CD14-positive monocyte (primary cell): Measurements from ENCODE around the gene BCOR. TPM values are rescaled to one million over a fixed set of nuclear protein-coding genes. Genes with fewer than 3 reads are reported as not detected.
A peak's percentile ranks its signal among the peaks of the same experiment; 100 is the strongest.

Experiments used
- DNase-seq, 3 donors: peaks; one replicate each; pipeline ENCODE4 v3.0.0-alpha.2; 2011 to 2022
- H2AFZ ChIP-seq: 2 replicates; pipeline ENCODE4 v1.6.0; 2012; ENCODE audit warnings: mild to moderate bottlenecking, low read depth, low read length, inconsistent platforms; ENCODE audit not compliant: insufficient read depth, poor library complexity, severe bottlenecking
- H3K27ac ChIP-seq, 2 donors: 1 replicate in 1 of 2; 2 replicates in 1 of 2; pipeline ENCODE4 v1.5.1; 2012 to 2013; ENCODE audit warnings: low read length in 2 of 2, control low read depth in 1 of 2, inconsistent platforms in 1 of 2, low read depth in 1 of 2, mild to moderate bottlenecking in 1 of 2
- H3K27me3 ChIP-seq, 2 donors: one replicate each; pipeline versions ENCODE4 v1.6.0 to v1.6.1; 2011 to 2013; ENCODE audit warnings: low read length in 2 of 2; ENCODE audit not compliant: control insufficient read depth in 2 of 2, insufficient read depth in 2 of 2
- H3K36me3 ChIP-seq, 2 donors: replicated peaks in 1 of 2; 1 replicate in 1 of 2; 2 replicates in 1 of 2; pipeline versions ENCODE4 v1.5.1 to v1.6.1; 2012 to 2013; ENCODE audit warnings: low read length in 2 of 2, control low read depth in 1 of 2, inconsistent platforms in 1 of 2, mild to moderate bottlenecking in 1 of 2; ENCODE audit not compliant: insufficient read depth in 2 of 2, control insufficient read depth in 1 of 2
- H3K4me1 ChIP-seq, 2 donors: 1 replicate in 1 of 2; 2 replicates in 1 of 2; pipeline versions ENCODE4 v1.5.1 to v1.6.1; 2012 to 2013; ENCODE audit warnings: low read length in 2 of 2, control low read depth in 1 of 2, inconsistent platforms in 1 of 2, mild to moderate bottlenecking in 1 of 2, moderate library complexity in 1 of 2; ENCODE audit not compliant: insufficient read depth in 2 of 2, control insufficient read depth in 1 of 2
- H3K4me2 ChIP-seq: replicated peaks from 2 replicates; pipeline ENCODE3; 2012; ENCODE audit warnings: low read length, moderate library complexity, mild to moderate bottlenecking; ENCODE audit not compliant: poor library complexity, severe bottlenecking; ENCODE audit errors: extremely low read depth
- H3K4me3 ChIP-seq, 3 experiments: fragments of 200-600 bp in 1 of 3; sonication (generic) in 1 of 3; replicated peaks in 1 of 3; 1 replicate in 2 of 3; 2 replicates in 1 of 3; pipeline ENCODE4 v1.5.1; 2011 to 2013; ENCODE audit warnings: low read length in 3 of 3, mild to moderate bottlenecking in 3 of 3, control low read depth in 2 of 3, low read depth in 2 of 3, inconsistent platforms in 1 of 3, moderate library complexity in 1 of 3
- H3K79me2 ChIP-seq: 2 replicates; pipeline ENCODE4 v1.6.0; 2012; ENCODE audit warnings: mild to moderate bottlenecking, control low read depth, inconsistent platforms, low read length, moderate library complexity; ENCODE audit not compliant: insufficient read depth
- H3K9ac ChIP-seq: 2 replicates; pipeline ENCODE4 v1.6.0; 2017; ENCODE audit warnings: low read length, mild to moderate bottlenecking; ENCODE audit not compliant: insufficient read depth, poor library complexity, severe bottlenecking
- H3K9me3 ChIP-seq, 2 donors: replicated peaks in 1 of 2; 1 replicate in 1 of 2; 2 replicates in 1 of 2; pipeline versions ENCODE4 v1.5.1 to v1.6.1; 2012 to 2013; ENCODE audit warnings: low read length in 2 of 2, control low read depth in 1 of 2; ENCODE audit not compliant: control insufficient read depth in 1 of 2, insufficient read depth in 1 of 2
- H4K20me1 ChIP-seq: 2 replicates; pipeline ENCODE4 v1.6.0; 2012; ENCODE audit warnings: mild to moderate bottlenecking, low read length, control low read depth, moderate library complexity; ENCODE audit not compliant: insufficient read depth
- H3K27ac Mint-ChIP-seq, 7 donors: one replicate each; pipeline ENCODE4 v1.8.0; 2020; ENCODE audit warnings: mild to moderate bottlenecking in 7 of 7, mixed read lengths in 7 of 7, moderate library complexity in 6 of 7, inconsistent platforms in 2 of 7
- H3K27me3 Mint-ChIP-seq, 3 donors: one replicate each; pipeline ENCODE4 v1.8.0; 2021 to 2022; ENCODE audit warnings: low read depth in 3 of 3, mild to moderate bottlenecking in 3 of 3, mixed read lengths in 3 of 3, moderate library complexity in 3 of 3, inconsistent platforms in 1 of 3
- H3K36me3 Mint-ChIP-seq, 2 donors: one replicate each; pipeline ENCODE4 v1.8.0; 2020; ENCODE audit warnings: mixed read lengths in 2 of 2, inconsistent platforms in 1 of 2, mild to moderate bottlenecking in 1 of 2
- H3K4me1 Mint-ChIP-seq: one replicate; pipeline ENCODE4 v1.8.0; 2020; ENCODE audit warnings: mild to moderate bottlenecking, mixed read lengths
- H3K4me3 Mint-ChIP-seq, 2 donors: one replicate each; pipeline ENCODE4 v1.8.0; 2020; ENCODE audit warnings: mild to moderate bottlenecking in 2 of 2, mixed read lengths in 2 of 2, moderate library complexity in 1 of 2
- H3K9me3 Mint-ChIP-seq, 7 donors: one replicate each; pipeline ENCODE4 v1.8.0; 2020 to 2022; ENCODE audit warnings: mixed read lengths in 7 of 7, mild to moderate bottlenecking in 6 of 7, moderate library complexity in 6 of 7, inconsistent platforms in 2 of 7
- CTCF ChIP-seq: fragments of 200-600 bp; IDR thresholded peaks from one replicate; pipeline ENCODE4 v1.8.0; 2022; ENCODE audit warnings: antibody characterized with exemption, mild to moderate bottlenecking
- WGBS: methylation state at CpG from one replicate; pipeline ENCODE4 v1.1.5; 2013; ENCODE audit warnings: missing lambda C conversion rate; ENCODE audit not compliant: insufficient coverage; 5-methylcytosine and 5-hydroxymethylcytosine counted together
- intact Hi-C, 2 donors: fragments of 100-400 bp; cut with micrococcal nuclease; formaldehyde crosslinking; loops; one replicate each; pipeline versions ENCODE4 v1.15.0 to v1.15.1; 2023
- polyA plus RNA-seq, 3 donors: library from polyadenylated mRNA; depleted of rRNA in 1 of 3; unstranded in 2 of 3; stranded (reverse) in 1 of 3; fragments of 300-500 nt in 2 of 3; fragments of >200 nt in 1 of 3; fragmentation: Illumina TruSeq in 2 of 3; gene quantifications; 1 replicate in 2 of 3; 2 replicates in 1 of 3; pipeline ENCODE4 v1.2.3, GENCODE V29; 2012 to 2021

BCOR gene
- polyA plus RNA-seq, 3 donors, result 1.1 to 8.2 (median 2.6) TPM

DNA sequence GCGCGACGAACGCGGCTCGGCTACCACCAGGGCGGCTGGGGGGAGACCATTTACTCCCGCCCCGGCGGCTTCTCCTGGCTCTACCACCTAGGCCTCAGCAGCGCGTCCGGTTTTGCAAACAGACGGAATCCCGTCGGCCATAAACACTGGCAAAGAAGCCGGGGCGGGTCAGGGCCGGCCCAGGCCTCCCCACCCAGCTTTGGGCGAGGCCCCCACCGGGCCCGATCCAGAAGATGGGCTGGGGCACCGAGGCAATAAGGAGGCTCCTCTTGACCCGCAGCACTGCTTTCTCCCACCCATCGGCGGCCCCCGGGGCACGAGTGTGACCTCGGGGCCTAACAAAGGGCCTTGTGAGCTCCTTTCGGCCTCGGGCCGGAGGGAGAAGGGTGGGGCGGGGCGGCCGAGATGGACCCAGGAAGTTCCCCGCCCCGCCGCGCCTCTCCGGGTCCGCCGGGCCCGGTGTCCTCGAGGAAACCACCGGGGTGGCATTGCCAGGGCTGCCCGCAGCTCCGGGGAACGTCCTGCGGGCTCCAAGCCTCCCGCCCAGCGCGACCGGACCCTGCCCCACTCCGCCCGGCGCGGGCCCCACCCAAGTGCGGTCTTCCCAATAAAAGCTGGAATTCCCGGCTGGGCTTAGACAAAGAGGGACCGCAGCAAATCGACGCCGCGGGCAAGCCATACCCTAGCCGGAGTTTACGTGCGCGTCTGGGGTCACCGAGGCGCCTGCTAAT is 5.9 kb downstream of the BCOR start:
- Histone ChIP-seq H3K27ac (no peak overlapping the region), H3K4me3 (no peak overlapping the region), H2AFZ (no peak overlapping the region), H3K9me3 (no peaks in the 10 kb centered on the region), H3K9ac (no peak overlapping the region), H3K27me3 (peaks cover 2 to 21% of the 10 kb centered on the region in 2 donors), H4K20me1 (peaks cover 91% of the 10 kb centered on the region), H3K79me2 (peaks cover 95% of the 10 kb centered on the region), H3K36me3 (peaks cover 0 to 2% of the 10 kb centered on the region in 2 donors), H3K4me1 (peaks cover 28 to 42% of the 10 kb centered on the region in 2 donors), H3K4me2 (no peak overlapping the region)
- H3K4me1 Mint-ChIP-seq, result peaks cover 49% of the 10 kb centered on the region
- TF ChIP-seq CTCF, result no peak
- intact Hi-C loops, result no loop called here
- peaks cover 0 to 24% (median 15%) of the 10 kb centered on the region in 7 donors for H3K9me3 Mint-ChIP-seq
- DNase-seq, result no peak
- peaks cover 6 to 8% of the 10 kb centered on the region in 2 donors for H3K36me3 Mint-ChIP-seq
- H3K27me3 Mint-ChIP-seq, result peaks cover 0 to 75% (median 28%) of the 10 kb centered on the region in 3 donors
- WGBS, result 90% methylated on average over 14 of the region's 70 CpGs
- no peak overlapping the region for H3K4me3 Mint-ChIP-seq
- H3K27ac Mint-ChIP-seq, result no peak overlapping the region

DNA sequence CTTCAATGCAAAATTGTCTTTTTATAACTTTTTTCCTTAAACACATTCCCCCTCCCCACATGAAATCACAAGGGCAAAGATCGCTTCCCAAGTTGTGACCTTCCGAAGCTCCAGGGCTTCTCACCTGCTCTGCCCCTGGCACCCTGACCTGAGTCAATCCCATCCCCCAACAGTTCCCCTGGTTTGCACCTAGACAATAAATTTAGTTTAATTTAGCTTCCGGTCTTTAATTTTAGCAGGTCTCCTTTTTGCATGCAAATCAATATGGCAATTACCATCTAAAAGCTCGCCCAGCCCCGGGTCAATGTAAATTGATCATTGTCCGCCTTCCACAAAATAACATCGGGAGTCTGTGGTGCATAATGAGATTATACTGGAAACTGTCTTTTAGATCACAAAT is 6.8 kb downstream of the BCOR start:
- Histone ChIP-seq H3K27me3 (peaks cover 2 to 21% of the 10 kb centered on the region in 2 donors), H4K20me1 (peaks cover 100% of the 10 kb centered on the region), H3K79me2 (peaks cover 99% of the 10 kb centered on the region)

More for the DNA sequence above, 6.8 kb downstream of the BCOR start:
- H3K27ac ChIP-seq, result no peak overlapping the region
- DNase-seq, result no peak
- peak overlapping the region; percentile 59 to 72 for H3K4me3 Mint-ChIP-seq
- 100% methylated on average over 1 of the region's 7 CpGs for WGBS
- peaks cover 0 to 3% of the 10 kb centered on the region in 2 donors for H3K36me3 ChIP-seq
- peaks cover 28 to 42% of the 10 kb centered on the region in 2 donors for H3K4me1 ChIP-seq
- H3K4me3 ChIP-seq, result peak overlapping the region in 1 of 3 experiments; percentile 52
- H3K27ac Mint-ChIP-seq, result no peak overlapping the region
- H3K4me2 ChIP-seq, result peak overlapping the region; percentile 59
- H3K9ac ChIP-seq, result no peak overlapping the region
- intact Hi-C loops, result no loop called here
- TF ChIP-seq CTCF, result no peak
- peaks cover 12% of the 10 kb centered on the region in 2 donors for H3K36me3 Mint-ChIP-seq
- peaks cover 0 to 22% (median 11%) of the 10 kb centered on the region in 7 donors for H3K9me3 Mint-ChIP-seq
- H2AFZ ChIP-seq, result no peak overlapping the region
- peaks cover 2 to 76% (median 30%) of the 10 kb centered on the region in 3 donors for H3K27me3 Mint-ChIP-seq
- no peaks in the 10 kb centered on the region for H3K9me3 ChIP-seq
- H3K4me1 Mint-ChIP-seq, result peaks cover 56% of the 10 kb centered on the region
